ENCODE measurements around the gene PYROXD2.

DNA sequence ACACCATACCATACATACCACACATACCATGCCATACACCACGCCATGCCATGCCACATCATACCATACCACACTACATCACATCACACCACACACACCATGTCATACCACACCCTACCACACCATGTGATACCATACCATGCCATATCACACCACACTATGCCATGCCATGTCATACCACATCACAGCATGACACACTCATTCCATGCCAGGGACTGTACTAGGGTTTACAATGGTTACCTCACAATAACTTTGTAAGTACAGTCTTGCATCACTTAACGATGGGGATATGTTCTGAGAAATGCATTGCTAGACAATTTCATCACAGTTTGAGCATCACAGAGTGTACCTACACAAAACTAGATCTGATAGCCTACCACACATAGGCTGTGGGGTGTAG lies 14.5 kb downstream of the PYROXD2 start:
- TF ChIP-seq ZNF219 (CRISPR knock-in tag; IDR thresholded peaks at IDR 0.05; ENCODE audit: borderline replicate concordance) (no peak), KAT7 (CRISPR knock-in tag; IDR thresholded peaks at IDR 0.05; ENCODE audit: borderline replicate concordance) (no peak), ESRRA (CRISPR knock-in tag; IDR thresholded peaks at IDR 0.05; ENCODE audit: borderline replicate concordance) (no peak), SP1 (CRISPR knock-in tag; conservative IDR thresholded peaks at IDR 0.05) (no peak)
- TF ChIP-seq, protein P1, sequence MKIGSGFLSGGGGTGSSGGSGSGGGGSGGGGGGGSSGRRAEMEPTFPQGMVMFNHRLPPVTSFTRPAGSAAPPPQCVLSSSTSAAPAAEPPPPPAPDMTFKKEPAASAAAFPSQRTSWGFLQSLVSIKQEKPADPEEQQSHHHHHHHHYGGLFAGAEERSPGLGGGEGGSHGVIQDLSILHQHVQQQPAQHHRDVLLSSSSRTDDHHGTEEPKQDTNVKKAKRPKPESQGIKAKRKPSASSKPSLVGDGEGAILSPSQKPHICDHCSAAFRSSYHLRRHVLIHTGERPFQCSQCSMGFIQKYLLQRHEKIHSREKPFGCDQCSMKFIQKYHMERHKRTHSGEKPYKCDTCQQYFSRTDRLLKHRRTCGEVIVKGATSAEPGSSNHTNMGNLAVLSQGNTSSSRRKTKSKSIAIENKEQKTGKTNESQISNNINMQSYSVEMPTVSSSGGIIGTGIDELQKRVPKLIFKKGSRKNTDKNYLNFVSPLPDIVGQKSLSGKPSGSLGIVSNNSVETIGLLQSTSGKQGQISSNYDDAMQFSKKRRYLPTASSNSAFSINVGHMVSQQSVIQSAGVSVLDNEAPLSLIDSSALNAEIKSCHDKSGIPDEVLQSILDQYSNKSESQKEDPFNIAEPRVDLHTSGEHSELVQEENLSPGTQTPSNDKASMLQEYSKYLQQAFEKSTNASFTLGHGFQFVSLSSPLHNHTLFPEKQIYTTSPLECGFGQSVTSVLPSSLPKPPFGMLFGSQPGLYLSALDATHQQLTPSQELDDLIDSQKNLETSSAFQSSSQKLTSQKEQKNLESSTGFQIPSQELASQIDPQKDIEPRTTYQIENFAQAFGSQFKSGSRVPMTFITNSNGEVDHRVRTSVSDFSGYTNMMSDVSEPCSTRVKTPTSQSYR (CRISPR knock-in tag; IDR thresholded peaks at IDR 0.05): no peak
- TF ChIP-seq, protein P2, sequence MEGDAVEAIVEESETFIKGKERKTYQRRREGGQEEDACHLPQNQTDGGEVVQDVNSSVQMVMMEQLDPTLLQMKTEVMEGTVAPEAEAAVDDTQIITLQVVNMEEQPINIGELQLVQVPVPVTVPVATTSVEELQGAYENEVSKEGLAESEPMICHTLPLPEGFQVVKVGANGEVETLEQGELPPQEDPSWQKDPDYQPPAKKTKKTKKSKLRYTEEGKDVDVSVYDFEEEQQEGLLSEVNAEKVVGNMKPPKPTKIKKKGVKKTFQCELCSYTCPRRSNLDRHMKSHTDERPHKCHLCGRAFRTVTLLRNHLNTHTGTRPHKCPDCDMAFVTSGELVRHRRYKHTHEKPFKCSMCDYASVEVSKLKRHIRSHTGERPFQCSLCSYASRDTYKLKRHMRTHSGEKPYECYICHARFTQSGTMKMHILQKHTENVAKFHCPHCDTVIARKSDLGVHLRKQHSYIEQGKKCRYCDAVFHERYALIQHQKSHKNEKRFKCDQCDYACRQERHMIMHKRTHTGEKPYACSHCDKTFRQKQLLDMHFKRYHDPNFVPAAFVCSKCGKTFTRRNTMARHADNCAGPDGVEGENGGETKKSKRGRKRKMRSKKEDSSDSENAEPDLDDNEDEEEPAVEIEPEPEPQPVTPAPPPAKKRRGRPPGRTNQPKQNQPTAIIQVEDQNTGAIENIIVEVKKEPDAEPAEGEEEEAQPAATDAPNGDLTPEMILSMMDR (IDR thresholded peaks at IDR 0.05): no peak
- TF ChIP-seq, protein P3, sequence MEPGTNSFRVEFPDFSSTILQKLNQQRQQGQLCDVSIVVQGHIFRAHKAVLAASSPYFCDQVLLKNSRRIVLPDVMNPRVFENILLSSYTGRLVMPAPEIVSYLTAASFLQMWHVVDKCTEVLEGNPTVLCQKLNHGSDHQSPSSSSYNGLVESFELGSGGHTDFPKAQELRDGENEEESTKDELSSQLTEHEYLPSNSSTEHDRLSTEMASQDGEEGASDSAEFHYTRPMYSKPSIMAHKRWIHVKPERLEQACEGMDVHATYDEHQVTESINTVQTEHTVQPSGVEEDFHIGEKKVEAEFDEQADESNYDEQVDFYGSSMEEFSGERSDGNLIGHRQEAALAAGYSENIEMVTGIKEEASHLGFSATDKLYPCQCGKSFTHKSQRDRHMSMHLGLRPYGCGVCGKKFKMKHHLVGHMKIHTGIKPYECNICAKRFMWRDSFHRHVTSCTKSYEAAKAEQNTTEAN (CRISPR knock-in tag; IDR thresholded peaks at IDR 0.05): no peak
- TF ChIP-seq, protein P4, sequence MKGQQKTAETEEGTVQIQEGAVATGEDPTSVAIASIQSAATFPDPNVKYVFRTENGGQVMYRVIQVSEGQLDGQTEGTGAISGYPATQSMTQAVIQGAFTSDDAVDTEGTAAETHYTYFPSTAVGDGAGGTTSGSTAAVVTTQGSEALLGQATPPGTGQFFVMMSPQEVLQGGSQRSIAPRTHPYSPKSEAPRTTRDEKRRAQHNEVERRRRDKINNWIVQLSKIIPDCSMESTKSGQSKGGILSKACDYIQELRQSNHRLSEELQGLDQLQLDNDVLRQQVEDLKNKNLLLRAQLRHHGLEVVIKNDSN (CRISPR knock-in tag; IDR thresholded peaks at IDR 0.05): no peak
- TF ChIP-seq, protein P5, sequence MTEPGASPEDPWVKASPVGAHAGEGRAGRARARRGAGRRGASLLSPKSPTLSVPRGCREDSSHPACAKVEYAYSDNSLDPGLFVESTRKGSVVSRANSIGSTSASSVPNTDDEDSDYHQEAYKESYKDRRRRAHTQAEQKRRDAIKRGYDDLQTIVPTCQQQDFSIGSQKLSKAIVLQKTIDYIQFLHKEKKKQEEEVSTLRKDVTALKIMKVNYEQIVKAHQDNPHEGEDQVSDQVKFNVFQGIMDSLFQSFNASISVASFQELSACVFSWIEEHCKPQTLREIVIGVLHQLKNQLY (CRISPR knock-in tag; IDR thresholded peaks at IDR 0.05): no peak

All from WTC11 (cell line).